ENCODE measurements around the gene RBM19.

RBM19 gene

DNA sequence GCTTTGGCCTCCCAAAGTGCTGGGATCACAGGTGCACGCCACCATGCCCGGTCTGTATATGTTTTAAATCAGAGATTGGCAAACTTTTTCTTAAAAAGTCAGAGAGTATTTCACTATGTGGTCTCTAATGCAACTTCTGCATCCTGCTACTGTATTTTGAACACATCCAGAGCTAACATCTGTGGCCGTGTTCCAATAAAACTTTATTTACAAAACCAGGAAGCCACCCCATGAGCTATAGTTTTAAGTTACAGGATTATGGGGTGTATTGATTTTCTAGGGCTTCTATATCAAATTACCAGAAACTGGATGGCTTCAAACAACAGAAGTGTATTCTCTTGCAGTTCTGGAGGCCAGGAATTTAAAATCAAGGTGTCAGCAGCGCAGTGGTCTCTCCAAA, 5.3 kb upstream of the RBM19 start:
- TF ChIP-seq, protein P1, sequence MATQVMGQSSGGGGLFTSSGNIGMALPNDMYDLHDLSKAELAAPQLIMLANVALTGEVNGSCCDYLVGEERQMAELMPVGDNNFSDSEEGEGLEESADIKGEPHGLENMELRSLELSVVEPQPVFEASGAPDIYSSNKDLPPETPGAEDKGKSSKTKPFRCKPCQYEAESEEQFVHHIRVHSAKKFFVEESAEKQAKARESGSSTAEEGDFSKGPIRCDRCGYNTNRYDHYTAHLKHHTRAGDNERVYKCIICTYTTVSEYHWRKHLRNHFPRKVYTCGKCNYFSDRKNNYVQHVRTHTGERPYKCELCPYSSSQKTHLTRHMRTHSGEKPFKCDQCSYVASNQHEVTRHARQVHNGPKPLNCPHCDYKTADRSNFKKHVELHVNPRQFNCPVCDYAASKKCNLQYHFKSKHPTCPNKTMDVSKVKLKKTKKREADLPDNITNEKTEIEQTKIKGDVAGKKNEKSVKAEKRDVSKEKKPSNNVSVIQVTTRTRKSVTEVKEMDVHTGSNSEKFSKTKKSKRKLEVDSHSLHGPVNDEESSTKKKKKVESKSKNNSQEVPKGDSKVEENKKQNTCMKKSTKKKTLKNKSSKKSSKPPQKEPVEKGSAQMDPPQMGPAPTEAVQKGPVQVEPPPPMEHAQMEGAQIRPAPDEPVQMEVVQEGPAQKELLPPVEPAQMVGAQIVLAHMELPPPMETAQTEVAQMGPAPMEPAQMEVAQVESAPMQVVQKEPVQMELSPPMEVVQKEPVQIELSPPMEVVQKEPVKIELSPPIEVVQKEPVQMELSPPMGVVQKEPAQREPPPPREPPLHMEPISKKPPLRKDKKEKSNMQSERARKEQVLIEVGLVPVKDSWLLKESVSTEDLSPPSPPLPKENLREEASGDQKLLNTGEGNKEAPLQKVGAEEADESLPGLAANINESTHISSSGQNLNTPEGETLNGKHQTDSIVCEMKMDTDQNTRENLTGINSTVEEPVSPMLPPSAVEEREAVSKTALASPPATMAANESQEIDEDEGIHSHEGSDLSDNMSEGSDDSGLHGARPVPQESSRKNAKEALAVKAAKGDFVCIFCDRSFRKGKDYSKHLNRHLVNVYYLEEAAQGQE (IDR thresholded peaks at IDR 0.05; ENCODE audit: insufficient read depth in 1 of 2, low read depth in 2 of 2, low read length in 2 of 2) = no peak
- no peak for TF ChIP-seq FOXP2 (optimal IDR thresholded peaks at IDR 0.05; ENCODE audit: borderline replicate concordance, extremely low read depth, extremely low read length, insufficient read depth)

DNA sequence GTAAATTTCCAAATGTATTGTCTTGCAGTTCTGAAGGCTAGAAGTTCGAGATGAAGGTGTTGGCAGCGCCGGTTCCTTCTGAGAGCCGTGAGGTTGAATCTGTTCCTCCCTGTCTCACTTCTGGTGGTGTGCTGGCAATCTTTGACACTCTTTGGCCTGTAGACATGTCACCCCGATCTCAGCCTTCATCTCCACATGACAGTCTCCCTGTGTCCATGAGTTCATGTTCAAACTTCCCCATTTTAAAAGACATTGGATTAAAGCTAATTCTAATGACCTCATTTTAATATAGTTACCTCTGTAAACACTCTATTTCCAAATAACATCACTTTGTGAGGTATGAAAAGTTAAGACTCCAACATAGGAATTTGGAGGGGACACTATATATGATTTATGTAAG, 4.1 kb upstream of the RBM19 start:
- TF ChIP-seq, protein P1 (IDR thresholded peaks at IDR 0.05; ENCODE audit: insufficient read depth in 1 of 2, low read depth in 2 of 2, low read length in 2 of 2) = no peak
- TF ChIP-seq POLR2AphosphoS5 (IDR thresholded peaks at IDR 0.05; ENCODE audit: low read depth, low read length) = no peak
- TF ChIP-seq SIN3A (IDR thresholded peaks at IDR 0.05; ENCODE audit: borderline replicate concordance, insufficient read depth, low read length) = no peak
- no peak for TF ChIP-seq TAF1 (IDR thresholded peaks at IDR 0.05; ENCODE audit: borderline replicate concordance, insufficient read depth, low read length)
- no peak for TF ChIP-seq FOXP2 (optimal IDR thresholded peaks at IDR 0.05; ENCODE audit: borderline replicate concordance, extremely low read depth, extremely low read length, insufficient read depth)

DNA sequence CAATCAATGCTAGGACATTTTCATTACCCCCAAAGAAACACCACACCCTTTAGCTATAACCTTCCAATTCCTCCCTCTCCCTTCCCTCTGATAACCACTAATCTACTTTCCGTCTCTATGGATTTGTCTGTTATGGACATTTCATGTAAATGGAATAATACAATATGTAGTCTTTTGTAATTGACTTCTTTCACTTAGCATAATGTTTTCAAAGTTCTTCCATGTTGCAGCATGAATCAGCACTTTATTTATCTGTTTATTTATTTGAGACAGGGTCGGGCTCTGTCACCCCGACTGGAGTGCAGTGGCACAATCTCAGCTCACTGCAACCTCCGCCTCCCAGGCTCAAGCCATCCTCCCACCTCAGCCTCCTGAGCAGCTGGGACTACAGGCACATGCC, 1.2 kb upstream of the RBM19 start:
- TF ChIP-seq FOXP2 (optimal IDR thresholded peaks at IDR 0.05; ENCODE audit: borderline replicate concordance, extremely low read depth, extremely low read length, insufficient read depth) (no peak), TAF1 (IDR thresholded peaks at IDR 0.05; ENCODE audit: borderline replicate concordance, insufficient read depth, low read length) (no peak), POLR2AphosphoS5 (IDR thresholded peaks at IDR 0.05; ENCODE audit: low read depth, low read length) (no peak), SIN3A (IDR thresholded peaks at IDR 0.05; ENCODE audit: borderline replicate concordance, insufficient read depth, low read length) (no peak)
- TF ChIP-seq, protein P1 (IDR thresholded peaks at IDR 0.05; ENCODE audit: insufficient read depth in 1 of 2, low read depth in 2 of 2, low read length in 2 of 2) = no peak

DNA sequence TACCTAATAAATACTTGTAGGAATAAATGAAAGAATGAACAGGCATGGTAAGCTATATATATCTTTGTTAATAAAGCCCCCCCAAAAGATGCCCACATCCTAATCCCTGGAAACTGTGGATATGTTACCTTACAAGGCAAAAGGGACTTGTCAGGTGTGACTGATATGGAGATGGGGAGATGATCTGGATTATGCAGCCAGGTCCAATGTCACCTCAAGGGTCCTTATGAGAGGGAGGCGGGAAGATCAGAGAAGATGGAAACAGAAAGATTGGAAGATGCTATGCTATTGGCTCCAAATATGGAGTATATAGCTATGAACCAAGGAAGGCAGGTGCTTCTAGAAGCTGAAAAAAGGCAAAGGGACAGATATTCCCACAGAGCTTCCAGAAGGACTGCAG, 3.4 kb downstream of the RBM19 start:
- TF ChIP-seq TAF1 (IDR thresholded peaks at IDR 0.05; ENCODE audit: borderline replicate concordance, insufficient read depth, low read length) = no peak
- TF ChIP-seq POLR2AphosphoS5 (IDR thresholded peaks at IDR 0.05; ENCODE audit: low read depth, low read length) = no peak
- TF ChIP-seq SIN3A (IDR thresholded peaks at IDR 0.05; ENCODE audit: borderline replicate concordance, insufficient read depth, low read length) = no peak
- TF ChIP-seq, protein P1 (IDR thresholded peaks at IDR 0.05; ENCODE audit: insufficient read depth in 1 of 2, low read depth in 2 of 2, low read length in 2 of 2) = no peak
- TF ChIP-seq FOXP2 (optimal IDR thresholded peaks at IDR 0.05; ENCODE audit: borderline replicate concordance, extremely low read depth, extremely low read length, insufficient read depth) = no peak

All from PFSK-1 (cell line).